Femur (tissue), 1 donor: ENCODE results near the gene TFF3.

Experiments used
- DNase-seq: peaks from one replicate; pipeline ENCODE4 v3.0.0-alpha.2; 2017

TFF3 gene

DNA sequence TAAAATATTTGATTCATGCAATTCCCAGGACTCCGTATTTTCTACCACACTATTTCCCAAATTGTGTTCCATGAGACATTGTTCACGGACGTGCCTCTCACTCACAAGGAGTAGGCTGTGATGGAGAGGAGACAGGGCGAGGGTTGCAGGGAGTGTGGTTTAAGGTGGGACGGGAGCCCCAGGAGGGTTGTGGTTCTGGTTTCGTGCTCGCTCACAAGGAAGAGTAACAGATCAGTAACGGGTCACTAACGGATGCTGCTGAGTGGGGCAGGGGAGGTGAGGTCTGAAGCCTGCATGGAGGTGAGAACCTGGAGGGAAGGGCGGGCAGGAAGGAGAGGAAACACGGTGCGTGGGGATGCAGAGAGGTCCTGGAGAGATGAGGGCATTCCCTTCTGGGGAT, 28.8 kb downstream of the TFF3 start:
- no peak for DNase-seq

- no peak for DNase-seq
These were observed 29.5 kb downstream of the TFF3 start for GRCh38 chr21:42285569-42286245.

- DNase-seq, result no peak
These were observed 32.5 kb downstream of the TFF3 start for GRCh38 chr21:42282715-42283114.

GRCh38 chr21:42282021-42282420, 33.2 kb downstream of the TFF3 start:
- no peak for DNase-seq

GRCh38 chr21:42281181-42281680, 34.0 kb downstream of the TFF3 start:
- DNase-seq, result no peak

GRCh38 chr21:42280356-42281180, 34.6 kb downstream of the TFF3 start:
- no peak for DNase-seq

GRCh38 chr21:42279888-42280287, 35.3 kb downstream of the TFF3 start:
- no peak for DNase-seq

GRCh38 chr21:42279341-42279871, 35.8 kb downstream of the TFF3 start:
- DNase-seq, result no peak

- DNase-seq, result no peak
These were observed 36.6 kb downstream of the TFF3 start for GRCh38 chr21:42278451-42279149.

DNA sequence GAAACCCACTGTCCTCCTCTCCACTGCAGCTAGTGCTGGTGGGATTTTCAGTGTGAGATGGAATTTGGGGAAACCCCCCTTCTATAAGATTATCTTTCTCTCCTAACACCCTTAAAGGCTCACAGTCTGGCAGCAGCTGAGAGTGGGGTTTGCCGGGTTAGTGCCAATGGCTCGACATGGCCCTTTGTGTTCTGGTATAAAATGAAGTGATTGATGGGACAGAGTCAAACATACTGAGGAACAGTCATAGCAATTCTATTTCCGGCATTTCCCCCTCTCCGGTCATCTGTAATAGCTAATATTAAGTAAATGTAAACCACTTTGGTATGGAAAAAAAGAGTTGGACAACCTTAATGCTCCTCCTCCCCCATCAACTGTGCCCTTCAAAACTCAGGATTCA, 37.6 kb downstream of the TFF3 start:
- no peak for DNase-seq

GRCh38 chr21:42276526-42277154, 38.6 kb downstream of the TFF3 start:
- DNase-seq, result no peak

GRCh38 chr21:42276076-42276475, 39.1 kb downstream of the TFF3 start:
- no peak for DNase-seq

GRCh38 chr21:42272984-42273600, 42.1 kb downstream of the TFF3 start:
- no peak for DNase-seq

- DNase-seq, result no peak
These were observed 42.9 kb downstream of the TFF3 start for GRCh38 chr21:42272109-42272962.

GRCh38 chr21:42271065-42271464, 44.1 kb downstream of the TFF3 start:
- no peak for DNase-seq

GRCh38 chr21:42269386-42269785, 45.8 kb downstream of the TFF3 start:
- DNase-seq, result no peak

- DNase-seq, result no peak
These were observed 48.1 kb downstream of the TFF3 start for GRCh38 chr21:42266971-42267556.

DNA sequence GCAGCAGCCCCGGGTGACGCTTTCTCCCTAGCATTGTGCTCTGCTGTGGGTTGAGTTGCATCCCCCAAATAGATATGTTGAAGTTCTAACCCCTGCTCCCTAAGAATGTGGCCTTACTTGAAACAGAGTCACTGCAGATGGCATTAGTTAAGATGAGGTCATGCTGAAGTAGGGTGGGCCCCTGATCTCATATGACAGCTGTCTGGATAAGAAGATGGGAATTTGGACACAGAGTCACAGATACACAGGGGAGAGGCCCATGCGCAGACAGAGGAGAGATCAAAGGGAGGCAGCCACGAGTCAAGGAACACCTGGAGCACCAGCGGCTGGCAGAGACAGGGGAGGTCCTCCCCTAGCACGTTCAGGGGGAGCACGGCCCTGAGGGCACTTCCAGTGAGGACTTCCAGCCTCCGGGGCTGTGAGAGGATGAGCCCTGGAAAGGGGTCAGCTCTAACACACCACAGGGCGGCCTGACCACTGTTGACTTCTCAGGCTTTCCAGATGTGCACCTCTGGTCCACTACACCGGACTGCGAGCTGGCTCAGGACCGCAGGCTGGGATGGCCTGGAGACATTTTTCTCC, 49.9 kb downstream of the TFF3 start:
- no peak for DNase-seq

GRCh38 chr21:42264245-42265195, 50.7 kb downstream of the TFF3 start:
- no peak for DNase-seq
